Endothelial cell of umbilical vein (primary cell): Measurements from ENCODE around the gene FBXO33. TPM values are rescaled to one million over a fixed set of nuclear protein-coding genes. Genes with fewer than 3 reads are reported as not detected.

ENCODE experiments used
- BruUV-seq: library from RNA; stranded (reverse); fragments of 400-500 nt; replicated peaks from 2 replicates; lab custom pipeline; 2021; lab: Mats Ljungman, UMichigan
- CTCF ChIA-PET: fragments of 300-600, 350-600 bp; sonication (Branson Sonifier 250); formaldehyde crosslinking; loops from one replicate; lab custom pipeline; 2021; ENCODE audit warnings: antibody characterized with exemption, inconsistent platforms; lab: Charles Lee
- POLR2A ChIA-PET: fragments of 300-600, 350-600 bp; sonication (Branson Sonifier 250); formaldehyde crosslinking; loops from one replicate; lab custom pipeline; 2021; ENCODE audit warnings: antibody characterized with exemption, inconsistent platforms; lab: Charles Lee
- DNase-seq: peaks from one replicate; pipeline ENCODE4 v3.0.0-alpha.2; 2011; ENCODE audit warnings: low read depth, low spot score
- FAIRE-seq: peaks from 2 replicates; lab custom pipeline; 2011; peaks lifted over from hg19 to GRCh38; lab: Jason Lieb, UNC
- H2AFZ ChIP-seq: 2 replicates; pipeline ENCODE4 v1.6.0; 2012; ENCODE audit warnings: low read depth, low read length, control low read depth, inconsistent platforms
- H3K27ac ChIP-seq: 2 replicates; pipeline ENCODE4 v1.5.1; 2011; ENCODE audit warnings: low read depth, mild to moderate bottlenecking, control low read depth, low read length, moderate library complexity; ENCODE audit not compliant: insufficient read depth
- H3K27me3 ChIP-seq, 2 experiments: 2 replicates each; pipeline versions ENCODE4 v1.6.0 to v1.6.1; 2011; ENCODE audit warnings: low read length in 2 of 2, mixed read lengths in 1 of 2; ENCODE audit not compliant: control insufficient read depth in 2 of 2, insufficient read depth in 2 of 2
- H3K36me3 ChIP-seq, 2 experiments: 2 replicates in 1 of 2; 3 replicates in 1 of 2; pipeline ENCODE4 v1.5.1; 2011; ENCODE audit warnings: low read length in 2 of 2, mild to moderate bottlenecking in 1 of 2, moderate library complexity in 1 of 2; ENCODE audit not compliant: control insufficient read depth in 2 of 2, insufficient read depth in 2 of 2; ENCODE audit errors: extremely low read depth in 1 of 2
- H3K4me1 ChIP-seq: 3 replicates; pipeline ENCODE4 v1.5.1; 2011; ENCODE audit warnings: mild to moderate bottlenecking, low read length; ENCODE audit not compliant: control insufficient read depth, insufficient read depth; ENCODE audit errors: extremely low read depth
- H3K4me2 ChIP-seq: 2 replicates; pipeline ENCODE4 v1.6.1; 2011; ENCODE audit warnings: low read length, control low read depth, mixed read lengths; ENCODE audit not compliant: insufficient read depth
- H3K4me3 ChIP-seq, 3 experiments: fragments of 200-600 bp in 1 of 3; sonication (generic), shearing (Covaris generic) in 1 of 3; replicated peaks in 1 of 3; 2 replicates each; pipeline ENCODE4 v1.5.1; 2011 to 2016; ENCODE audit warnings: control low read depth in 3 of 3, low read length in 3 of 3, mild to moderate bottlenecking in 2 of 3, inconsistent platforms in 1 of 3, low read depth in 1 of 3, moderate library complexity in 1 of 3; ENCODE audit not compliant: insufficient read depth in 1 of 3
- H3K79me2 ChIP-seq: 2 replicates; pipeline ENCODE4 v1.6.0; 2012; ENCODE audit warnings: low read length, inconsistent platforms; ENCODE audit not compliant: control insufficient read depth, insufficient read depth
- H3K9ac ChIP-seq: replicated peaks from 2 replicates; pipeline ENCODE3; 2011; ENCODE audit warnings: low read length, control low read depth; ENCODE audit not compliant: insufficient read depth; ENCODE audit errors: extremely low read depth
- H3K9me1 ChIP-seq: replicated peaks from 3 replicates; pipeline ENCODE4 v1.6.0; 2011; ENCODE audit warnings: mild to moderate bottlenecking, low read length; ENCODE audit not compliant: control insufficient read depth, insufficient read depth; ENCODE audit errors: extremely low read depth
- H3K9me3 ChIP-seq: replicated peaks from 2 replicates; pipeline ENCODE4 v1.5.1; 2012; ENCODE audit warnings: low read length, inconsistent platforms; ENCODE audit not compliant: control insufficient read depth, insufficient read depth
- H4K20me1 ChIP-seq: replicated peaks from 2 replicates; pipeline ENCODE3; 2011; ENCODE audit warnings: mild to moderate bottlenecking, low read length; ENCODE audit not compliant: control insufficient read depth, insufficient read depth; ENCODE audit errors: extremely low read depth
- CTCF ChIP-seq, 2 donors: IDR thresholded peaks; 1 replicate in 1 of 2; 2 replicates in 1 of 2; pipeline ENCODE4 v1.5.1; 2011; ENCODE audit warnings: low read length in 2 of 2, mild to moderate bottlenecking in 2 of 2, moderate library complexity in 2 of 2, control low read depth in 1 of 2, inconsistent platforms in 1 of 2, low read depth in 1 of 2; ENCODE audit not compliant: insufficient read depth in 1 of 2; ENCODE audit errors: extremely low read depth in 1 of 2
- EZH2 ChIP-seq: IDR thresholded peaks from 2 replicates; pipeline ENCODE4 v1.6.1; 2012; ENCODE audit warnings: borderline replicate concordance, low read depth, mild to moderate bottlenecking, moderate library complexity, low read length, inconsistent platforms; ENCODE audit not compliant: severe bottlenecking
- FOS ChIP-seq: IDR thresholded peaks from 2 replicates; pipeline ENCODE4 v1.6.1; 2011; ENCODE audit warnings: mild to moderate bottlenecking, low read length, moderate library complexity, borderline replicate concordance; ENCODE audit not compliant: insufficient read depth
- GATA2 ChIP-seq: IDR thresholded peaks from 2 replicates; pipeline ENCODE4 v1.7.0; 2011; ENCODE audit warnings: low read depth, mild to moderate bottlenecking, moderate library complexity, mixed read lengths, low read length; ENCODE audit not compliant: insufficient read length, insufficient read depth
- JUN ChIP-seq: IDR thresholded peaks from 2 replicates; pipeline ENCODE4 v1.6.1; 2011; ENCODE audit warnings: borderline replicate concordance, low read depth; ENCODE audit not compliant: insufficient read length, insufficient read depth
- MAX ChIP-seq: IDR thresholded peaks from 2 replicates; pipeline ENCODE4 v1.6.1; 2011; ENCODE audit not compliant: insufficient read depth, insufficient read length
- POLR2A ChIP-seq: IDR thresholded peaks from 2 replicates; pipeline ENCODE4 v1.6.1; 2012; ENCODE audit warnings: low read depth, mild to moderate bottlenecking, control low read depth, low read length
- POLR2AphosphoS5 ChIP-seq: IDR thresholded peaks from 2 replicates; pipeline ENCODE4 v1.6.1; 2012; ENCODE audit warnings: low read depth, mild to moderate bottlenecking, control low read depth, low read length, moderate library complexity; ENCODE audit not compliant: insufficient read depth
- dilution Hi-C: fragments of 300-500 bp; cut with MboI; formaldehyde crosslinking; loops from one replicate; pipeline ENCODE4 v1.15.0; 2019; ENCODE audit warnings: low sequenced_read_pairs; ENCODE audit not compliant: extremely low pct_ligation_motif_present
- intact Hi-C: fragments of 100-400 bp; cut with micrococcal nuclease; formaldehyde crosslinking; loops from one replicate; pipeline ENCODE4 v1.10.0; 2022
- polyA plus RNA-seq, 4 experiments: library from polyadenylated mRNA; depleted of rRNA in 3 of 4; stranded (reverse) in 3 of 4; unstranded in 1 of 4; fragments of >200 nt; gene quantifications; 2 replicates each; pipeline versions ENCODE4 v1.2.1 to v1.2.3, GENCODE V29; 2011 to 2012; ENCODE audit warnings: missing spikeins in 1 of 4
- total RNA-seq: library from RNA; stranded (reverse); gene quantifications from 2 replicates; pipeline ENCODE4 v1.2.3, GENCODE V29; 2021

The FBXO33 gene
- total and polyA plus RNA-seq, 2 donors (not counting 3 experiments of a cell fraction or from before 2014, with no cell fraction given): 4.2 to 5.0 TPM

GRCh38 chr14:39428118-39428517 lies 4.1 kb downstream of the FBXO33 start:
- intact Hi-C loops: no loop called here
- Histone ChIP-seq H3K27ac (no peak overlapping the region), H2AFZ (no peak overlapping the region), H3K4me2 (no peak overlapping the region), H3K4me1 (peaks cover 32% of the 10 kb centered on the region), H3K9me3 (no peaks in the 10 kb centered on the region), H3K27me3 (no peaks in the 10 kb centered on the region), H3K79me2 (peaks cover 41% of the 10 kb centered on the region), H3K36me3 (no peaks in the 10 kb centered on the region), H3K9ac (no peak overlapping the region), H4K20me1 (peaks cover 2% of the 10 kb centered on the region), H3K9me1 (no peaks in the 10 kb centered on the region), H3K4me3 (no peak overlapping the region)
- no peak for FAIRE-seq
- no peak for DNase-seq
- dilution Hi-C loops: no loop called here
- TF ChIP-seq EZH2 (no peak), CTCF (IDR thresholded peaks at IDR 0.05; ENCODE audit: extremely low read depth in 1 of 2, insufficient read depth in 1 of 2, low read depth in 1 of 2, low read length in 2 of 2) (no peak), JUN (no peak), GATA2 (no peak), FOS (no peak), POLR2AphosphoS5 (no peak), POLR2A (no peak), MAX (no peak)
- ChIA-PET POLR2A (no interaction called here), CTCF (interaction anchor here (1.0 to 3.3 kb wide), 3 partner anchors 258 to 325 kb away, joined by 3 to 35 read pairs (median 24); partner anchors contain the start of genes SEC23A and TRAPPC6B)
- no TSS peak for BruUV-seq
